EH (cell line): ENCODE measurements around the gene ABCA8.

Experiments used
- DNase-seq: peaks from one replicate; pipeline ENCODE4 v3.0.0-alpha.2; 2015; ENCODE audit warnings: low read depth

The ABCA8 gene

DNA sequence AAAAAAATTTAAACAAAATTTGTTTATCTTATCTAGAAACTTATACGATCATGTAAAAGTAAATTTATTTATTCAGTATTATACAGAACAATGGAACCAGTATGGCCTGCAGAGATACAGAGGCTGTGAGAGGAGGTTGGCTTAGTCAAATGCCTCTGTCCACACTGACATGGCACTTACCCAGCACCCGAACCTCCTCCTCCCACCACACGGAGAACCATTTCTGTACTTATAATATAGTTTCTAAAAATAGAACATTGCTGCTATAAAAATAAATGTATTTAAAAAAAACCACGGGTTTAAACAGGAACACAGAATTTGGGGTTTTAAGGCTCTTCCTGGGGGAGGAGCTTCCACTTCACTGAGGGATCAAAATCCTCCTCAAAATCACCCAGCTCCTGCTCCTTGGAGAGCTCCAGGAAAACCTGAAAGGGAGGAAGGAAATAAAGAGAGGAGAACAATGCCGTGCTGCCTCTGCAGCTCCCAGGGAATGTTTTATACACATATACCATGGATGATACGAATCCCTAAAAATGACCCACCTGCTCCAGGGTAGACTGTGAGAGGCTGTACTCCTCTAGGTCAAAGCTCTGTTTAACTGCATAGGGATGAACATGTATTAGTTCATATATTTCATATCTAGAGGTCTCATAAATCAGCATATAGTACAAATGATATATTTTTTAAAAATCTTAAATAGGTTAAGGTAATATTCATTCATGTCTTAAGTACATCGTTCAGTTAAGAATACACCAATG, 87.3 kb downstream of the ABCA8 start:
- no peak for DNase-seq

DNA sequence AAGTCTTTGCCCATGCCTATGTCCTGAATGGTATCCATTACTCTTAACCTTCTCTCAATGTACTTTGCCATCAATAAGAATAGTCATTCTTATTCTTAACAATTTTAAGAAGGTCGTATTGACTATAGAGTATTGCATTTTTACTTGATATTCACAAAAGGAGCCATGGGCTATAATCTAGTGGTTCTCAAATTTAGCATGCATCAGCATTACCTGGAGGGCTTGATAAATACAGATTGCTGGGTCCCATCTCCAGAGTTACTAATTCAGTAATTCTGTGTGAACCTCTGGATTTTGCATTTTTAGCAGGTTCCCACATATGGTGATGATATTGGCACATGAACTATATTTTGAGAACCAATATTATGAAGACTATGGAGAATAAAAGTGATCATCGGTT, 89.6 kb downstream of the ABCA8 start:
- DNase-seq: no peak

DNA sequence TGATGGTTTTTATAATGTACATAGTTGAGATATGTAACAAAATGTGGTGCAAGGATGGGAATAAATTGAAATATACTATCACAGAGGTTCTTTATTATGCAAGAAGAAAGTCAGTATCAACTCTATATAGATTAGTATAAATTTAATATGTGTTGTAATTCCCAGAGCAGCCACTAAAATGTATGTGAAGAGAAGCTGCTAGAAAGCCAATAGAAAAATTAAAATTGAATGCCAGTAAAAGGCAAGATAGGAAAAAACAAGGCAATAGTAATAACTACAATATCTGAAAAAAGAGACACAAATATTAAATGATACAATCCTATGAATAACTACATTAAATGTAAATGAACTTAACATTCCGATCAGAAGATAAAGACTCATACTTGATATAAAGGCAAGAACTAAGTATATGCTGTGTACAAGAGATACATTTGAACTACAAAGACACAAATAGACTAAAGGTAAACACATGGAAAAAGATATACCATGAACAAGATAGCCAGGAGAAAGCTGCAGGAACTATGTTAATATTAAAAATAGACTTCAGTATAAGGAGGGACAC, 92.0 kb downstream of the ABCA8 start:
- no peak for DNase-seq

- no peak for DNase-seq
Measured at GRCh38 chr17:68861602-68862001, 93.6 kb downstream of the ABCA8 start.

- no peak for DNase-seq
Measured at GRCh38 chr17:68860941-68861340, 94.3 kb downstream of the ABCA8 start.

- DNase-seq: no peak
Measured at GRCh38 chr17:68854452-68854851, 100.7 kb downstream of the ABCA8 start.

DNA sequence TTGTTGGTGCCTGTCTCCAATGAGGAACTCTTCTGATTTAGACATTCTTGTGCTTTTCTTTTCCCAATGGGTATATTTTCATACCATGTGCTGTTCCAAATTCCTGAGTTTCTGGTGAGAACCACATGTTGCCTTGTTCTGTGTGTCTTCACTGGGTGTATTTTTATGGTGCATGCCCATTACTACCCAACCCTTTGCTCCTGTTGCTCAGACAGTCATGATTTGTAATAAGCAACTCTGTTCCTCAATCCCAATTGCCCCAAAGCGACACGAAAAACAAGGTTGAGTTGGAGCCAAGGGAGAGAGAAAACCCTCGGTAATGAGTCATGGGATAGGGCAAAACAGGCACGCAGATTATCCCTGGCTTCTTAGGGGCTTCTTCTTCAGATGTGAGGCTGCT, 101.8 kb downstream of the ABCA8 start:
- DNase-seq: no peak

- DNase-seq: no peak
Measured at GRCh38 chr17:68853036-68853435, 102.2 kb downstream of the ABCA8 start.

DNA sequence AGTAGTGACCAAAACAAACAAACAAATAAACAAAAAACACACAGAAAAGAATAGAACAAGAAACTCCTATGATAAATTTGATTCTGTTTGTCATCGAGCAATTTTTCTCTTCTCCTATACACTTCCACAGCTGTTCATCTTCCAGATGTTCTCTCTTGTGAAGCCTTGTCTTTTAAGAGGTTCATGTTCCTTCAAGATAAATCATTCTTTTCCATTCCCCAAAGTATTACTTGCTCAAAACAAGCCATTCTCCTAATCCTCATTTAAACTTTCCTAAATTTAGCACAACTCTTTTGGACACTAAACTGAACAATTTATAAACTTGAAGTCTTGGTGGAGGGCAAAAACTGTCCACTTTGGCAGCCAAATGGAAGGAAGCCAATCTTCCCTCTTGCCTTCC, 103.3 kb downstream of the ABCA8 start:
- no peak for DNase-seq

DNA sequence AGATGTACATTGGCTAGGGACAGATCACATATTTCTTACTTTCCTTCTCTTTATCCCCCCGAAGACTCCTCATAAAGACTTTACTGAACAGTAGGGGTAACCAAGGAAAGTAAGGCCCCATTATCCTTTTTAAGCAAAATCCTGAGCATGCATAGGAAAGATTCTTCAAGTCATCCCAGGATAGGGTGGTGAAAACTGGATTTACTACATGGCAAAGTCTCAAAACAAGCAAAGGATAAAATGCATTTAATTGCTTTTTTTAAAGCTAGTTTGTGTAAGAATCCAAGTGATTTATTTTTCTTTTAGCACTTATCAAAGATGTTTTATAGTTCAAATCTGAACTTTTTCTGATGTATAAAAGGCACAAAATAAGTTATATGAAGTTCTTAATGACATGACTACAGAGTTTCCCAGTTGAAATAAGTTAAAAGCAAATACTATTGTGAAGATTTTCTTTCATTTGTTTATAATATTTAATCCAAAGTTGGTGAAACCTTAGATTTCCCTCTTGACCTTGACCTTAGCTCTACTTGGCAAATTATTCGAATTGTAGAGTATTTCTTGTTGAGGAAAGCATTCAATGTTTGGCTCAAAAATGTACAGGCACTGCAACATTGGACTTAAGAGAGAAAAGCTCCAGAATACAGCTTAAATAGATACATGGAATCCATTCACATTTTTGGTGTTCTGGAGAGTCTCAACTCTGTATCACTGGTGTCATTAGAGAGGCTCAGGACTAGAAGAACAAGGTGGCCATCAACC, 104.3 kb downstream of the ABCA8 start:
- DNase-seq: no peak

- no peak for DNase-seq
Measured at GRCh38 chr17:68849673-68850610, 105.2 kb downstream of the ABCA8 start.

DNA sequence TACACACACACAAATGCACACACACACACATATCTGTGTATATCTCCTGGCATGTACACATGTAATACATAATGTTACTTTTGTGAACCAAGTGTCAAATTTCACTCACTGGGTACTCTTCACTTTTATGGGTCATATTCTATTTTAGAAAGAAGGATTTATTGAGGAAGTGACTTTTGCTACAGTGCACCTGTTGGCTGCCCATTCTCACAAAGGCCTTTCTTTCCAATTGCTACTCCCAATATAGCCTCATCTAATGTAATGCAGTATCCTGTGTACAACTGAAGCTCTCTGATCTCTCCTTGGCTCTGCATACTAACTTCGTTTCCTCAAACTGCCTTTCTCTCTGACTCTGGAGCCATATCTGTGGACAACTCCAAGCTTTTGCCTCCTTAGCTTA, 107.5 kb downstream of the ABCA8 start:
- no peak for DNase-seq

- no peak for DNase-seq
Measured at GRCh38 chr17:68843522-68843921, 111.7 kb downstream of the ABCA8 start.

DNA sequence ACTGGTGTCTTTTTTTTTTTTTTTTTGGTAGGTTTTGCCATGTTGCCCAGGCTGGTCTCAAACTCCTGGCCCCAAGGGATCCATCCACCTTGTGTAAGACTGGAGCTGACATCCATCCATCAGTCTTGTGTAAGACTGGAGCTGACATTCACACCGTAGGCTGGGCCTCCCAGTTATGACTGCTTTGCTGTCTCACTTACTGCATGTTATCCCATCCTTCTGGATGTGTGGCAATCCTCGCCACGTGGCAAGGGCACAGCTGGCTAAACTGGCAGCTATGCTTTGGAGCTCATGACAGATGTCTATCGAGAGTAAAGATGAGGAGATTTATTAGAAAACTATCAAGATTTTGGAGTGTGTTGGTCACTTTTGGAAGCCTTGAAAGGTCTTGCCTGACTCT, 115.1 kb downstream of the ABCA8 start:
- DNase-seq: no peak

DNA sequence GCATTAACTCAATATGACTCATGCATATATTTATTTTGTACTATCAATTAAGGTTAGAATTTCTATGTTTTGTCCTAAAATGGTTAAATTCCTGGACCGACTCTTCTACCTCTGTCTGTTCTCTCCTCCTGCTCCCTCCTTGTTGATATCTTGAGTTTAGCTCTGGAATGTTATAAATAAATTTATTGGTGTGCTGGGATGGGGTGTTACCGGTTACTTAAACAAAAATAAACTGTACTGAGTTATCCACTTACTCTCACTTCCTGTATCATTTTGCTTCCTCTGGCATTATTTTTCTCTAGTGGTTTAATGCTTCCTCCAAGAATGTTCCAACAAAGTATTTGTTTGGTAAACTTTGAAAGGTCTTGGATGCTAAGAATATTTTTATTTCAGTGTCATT, 120.1 kb downstream of the ABCA8 start:
- peak; percentile 2 for DNase-seq

DNA sequence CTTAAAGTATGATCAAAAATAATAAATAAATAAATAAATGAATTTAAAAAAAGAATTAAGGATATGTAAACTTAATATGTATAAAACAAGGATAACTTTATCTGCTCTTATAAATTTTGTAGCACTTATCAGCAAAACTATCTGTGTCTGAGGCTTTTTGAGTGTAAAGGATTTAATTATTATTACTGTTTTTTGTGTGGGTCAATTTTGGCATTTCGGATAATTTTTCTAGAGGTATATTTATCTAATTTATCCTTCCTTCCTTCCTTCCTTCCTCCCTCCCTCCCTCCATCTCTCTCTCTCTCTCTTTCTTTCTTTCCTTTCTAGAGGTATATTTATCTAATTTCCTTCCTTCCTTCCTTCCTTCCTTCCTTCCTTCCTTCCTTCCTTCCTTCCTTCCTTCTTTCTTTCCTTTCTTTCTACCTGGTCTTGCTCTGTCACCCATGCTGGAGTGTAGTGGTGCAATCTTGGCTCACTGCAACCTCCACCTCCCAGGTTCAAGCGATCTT, 120.8 kb downstream of the ABCA8 start:
- no peak for DNase-seq

DNA sequence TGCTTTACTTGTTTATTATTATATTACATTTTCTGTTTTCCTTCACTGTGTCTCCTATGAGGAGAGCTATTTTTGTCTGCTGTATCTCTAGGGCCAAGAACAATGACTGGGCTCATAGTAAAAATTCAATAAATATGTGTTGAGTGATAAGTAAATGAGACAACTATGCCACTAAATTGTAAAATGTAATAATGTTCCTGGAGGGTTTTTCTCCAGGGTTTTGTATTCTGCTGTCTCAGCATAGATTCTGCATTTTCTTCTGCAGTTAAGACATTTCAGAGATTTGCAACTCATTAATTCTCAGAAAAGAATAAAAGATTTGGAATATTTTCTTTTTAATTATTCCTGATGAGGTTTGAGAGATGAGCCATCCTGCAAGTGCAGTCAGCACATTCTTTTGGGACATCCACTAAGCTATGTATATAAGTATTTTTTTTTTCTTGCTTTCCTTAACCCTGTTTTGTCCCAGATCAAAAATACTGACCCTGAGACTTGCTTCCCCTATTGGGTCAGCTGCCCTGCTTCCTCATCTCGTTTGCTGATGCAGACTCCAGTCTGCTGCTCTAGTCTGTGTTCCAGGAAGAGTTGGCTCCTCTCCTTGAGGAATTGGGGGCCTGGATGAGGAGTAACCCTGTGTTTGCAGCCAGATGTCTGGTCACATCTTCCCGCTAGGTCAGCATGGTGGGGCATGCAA, 122.9 kb downstream of the ABCA8 start:
- DNase-seq: no peak

GRCh38 chr17:68831170-68831569, 124.0 kb downstream of the ABCA8 start:
- no peak for DNase-seq

DNA sequence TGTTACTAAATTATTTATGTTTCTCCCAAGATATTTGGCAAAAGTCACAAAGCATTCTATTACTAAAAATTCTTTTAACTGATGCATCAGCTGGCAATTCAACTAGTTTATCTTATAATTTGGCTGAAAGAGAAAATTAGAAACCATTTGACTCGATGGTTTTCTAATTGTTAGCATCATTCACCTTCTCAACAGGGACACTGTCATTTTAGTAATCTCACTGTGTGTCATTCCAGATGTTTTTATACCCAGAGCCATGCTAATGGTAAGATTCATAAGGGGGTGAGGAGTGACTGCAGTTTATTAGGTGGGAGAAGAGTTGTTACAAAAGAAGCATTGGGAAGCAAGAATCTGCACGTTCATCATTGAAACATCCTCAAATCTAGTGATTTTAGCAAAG, 124.9 kb downstream of the ABCA8 start:
- no peak for DNase-seq

- no peak for DNase-seq
Measured at GRCh38 chr17:68829211-68829610, 126.0 kb downstream of the ABCA8 start.

GRCh38 chr17:68824707-68825106, 130.5 kb downstream of the ABCA8 start:
- DNase-seq: no peak
